Measurements from ENCODE around the gene UBE2E2. TPM values are rescaled to one million over a fixed set of nuclear protein-coding genes. Genes with fewer than 3 reads are reported as not detected.

The UBE2E2 gene
- total RNA-seq, 1 donor from 2014 or later, result 89.8 TPM

GRCh38 chr3:23254835-23255234 is 51.7 kb downstream of the UBE2E2 start:
- H3K27ac Mint-ChIP-seq, result no peak overlapping the region
- peaks cover 79% of the 10 kb centered on the region for H3K79me2 ChIP-seq (ENCODE audit: low read depth)

GRCh38 chr3:23256741-23257435 is 53.8 kb downstream of the UBE2E2 start:
- DNase-seq (ENCODE audit: low spot score), result no peak
- H3K27ac ChIP-seq, result no peak overlapping the region
- TF ChIP-seq EZH2phosphoT487 (IDR thresholded peaks at IDR 0.05) (no peak), EZH2 (IDR thresholded peaks at IDR 0.05) (no peak)
- TF ChIP-seq, protein P1, sequence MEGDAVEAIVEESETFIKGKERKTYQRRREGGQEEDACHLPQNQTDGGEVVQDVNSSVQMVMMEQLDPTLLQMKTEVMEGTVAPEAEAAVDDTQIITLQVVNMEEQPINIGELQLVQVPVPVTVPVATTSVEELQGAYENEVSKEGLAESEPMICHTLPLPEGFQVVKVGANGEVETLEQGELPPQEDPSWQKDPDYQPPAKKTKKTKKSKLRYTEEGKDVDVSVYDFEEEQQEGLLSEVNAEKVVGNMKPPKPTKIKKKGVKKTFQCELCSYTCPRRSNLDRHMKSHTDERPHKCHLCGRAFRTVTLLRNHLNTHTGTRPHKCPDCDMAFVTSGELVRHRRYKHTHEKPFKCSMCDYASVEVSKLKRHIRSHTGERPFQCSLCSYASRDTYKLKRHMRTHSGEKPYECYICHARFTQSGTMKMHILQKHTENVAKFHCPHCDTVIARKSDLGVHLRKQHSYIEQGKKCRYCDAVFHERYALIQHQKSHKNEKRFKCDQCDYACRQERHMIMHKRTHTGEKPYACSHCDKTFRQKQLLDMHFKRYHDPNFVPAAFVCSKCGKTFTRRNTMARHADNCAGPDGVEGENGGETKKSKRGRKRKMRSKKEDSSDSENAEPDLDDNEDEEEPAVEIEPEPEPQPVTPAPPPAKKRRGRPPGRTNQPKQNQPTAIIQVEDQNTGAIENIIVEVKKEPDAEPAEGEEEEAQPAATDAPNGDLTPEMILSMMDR (IDR thresholded peaks at IDR 0.05), result no peak
- Mint-ChIP-seq H3K9me3 (peaks cover 5% of the 10 kb centered on the region), H3K27me3 (ENCODE audit: insufficient read depth, low read depth) (no peaks in the 10 kb centered on the region), H3K36me3 (peaks cover 5% of the 10 kb centered on the region), H3K4me1 (no peaks in the 10 kb centered on the region), H3K4me3 (no peak overlapping the region), H3K27ac (no peak overlapping the region)
- H3K9me3 ChIP-seq (ENCODE audit: low read depth), result no peaks in the 10 kb centered on the region
- H4K20me1 ChIP-seq (ENCODE audit: low read depth), result peaks cover 20% of the 10 kb centered on the region
- H3K4me2 ChIP-seq, result no peak overlapping the region
- no peaks in the 10 kb centered on the region for H3K36me3 ChIP-seq
- no peaks in the 10 kb centered on the region for H3K27me3 ChIP-seq
- H3K9ac ChIP-seq, result no peak overlapping the region
- no peaks in the 10 kb centered on the region for H3F3A ChIP-seq (ENCODE audit: low read depth)
- peaks cover 70% of the 10 kb centered on the region for H3K79me2 ChIP-seq (ENCODE audit: low read depth)
- H2AFZ ChIP-seq (replicated peaks), result no peak overlapping the region
- H3K4me1 ChIP-seq, result peaks cover 7% of the 10 kb centered on the region
- H3K4me3 ChIP-seq, result no peak overlapping the region

More at GRCh38 chr3:23254835-23255234, 51.7 kb downstream of the UBE2E2 start:
- Histone ChIP-seq H3K27me3 (no peaks in the 10 kb centered on the region), H3K4me1 (peaks cover 7% of the 10 kb centered on the region), H3K4me2 (no peak overlapping the region), H3K27ac (no peak overlapping the region), H3K9me3 (ENCODE audit: low read depth) (no peaks in the 10 kb centered on the region), H3K36me3 (no peaks in the 10 kb centered on the region), H3F3A (ENCODE audit: low read depth) (no peaks in the 10 kb centered on the region), H3K4me3 (no peak overlapping the region), H3K9ac (no peak overlapping the region), H4K20me1 (ENCODE audit: low read depth) (peaks cover 28% of the 10 kb centered on the region), H2AFZ (replicated peaks) (no peak overlapping the region)
- TF ChIP-seq, protein P1 (IDR thresholded peaks at IDR 0.05), result no peak
- no peak for TF ChIP-seq EZH2phosphoT487 (IDR thresholded peaks at IDR 0.05)
- TF ChIP-seq EZH2 (IDR thresholded peaks at IDR 0.05), result no peak
- peaks cover 5% of the 10 kb centered on the region for H3K36me3 Mint-ChIP-seq
- H3K9me3 Mint-ChIP-seq, result peaks cover 5% of the 10 kb centered on the region
- H3K4me1 Mint-ChIP-seq, result no peaks in the 10 kb centered on the region
- no peak overlapping the region for H3K4me3 Mint-ChIP-seq
- no peak for DNase-seq (ENCODE audit: low spot score)
- no peaks in the 10 kb centered on the region for H3K27me3 Mint-ChIP-seq (ENCODE audit: insufficient read depth, low read depth)

DNA sequence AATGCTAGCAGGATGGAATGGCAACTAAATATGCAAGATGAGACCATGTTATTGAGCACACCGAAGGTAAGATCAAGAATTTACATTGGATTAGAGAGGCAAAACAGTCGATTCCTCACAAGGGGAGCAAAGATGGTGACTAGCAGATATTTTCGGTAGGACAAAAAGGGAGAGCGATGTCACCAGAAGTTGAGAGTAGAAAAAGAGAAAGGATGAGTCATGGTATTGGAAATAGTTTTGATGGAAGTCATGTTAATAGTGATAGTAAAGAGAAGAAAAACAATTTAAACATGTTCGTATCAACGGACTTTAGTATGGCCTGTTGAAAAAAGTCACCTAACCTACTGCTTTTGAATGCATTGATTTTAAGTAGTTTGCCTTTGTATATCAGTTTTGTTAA is 55.0 kb downstream of the UBE2E2 start:
- Histone ChIP-seq H4K20me1 (ENCODE audit: low read depth) (peaks cover 18% of the 10 kb centered on the region), H3K79me2 (ENCODE audit: low read depth) (peaks cover 58% of the 10 kb centered on the region), H3K9ac (no peak overlapping the region), H3K36me3 (no peaks in the 10 kb centered on the region), H3K4me1 (peaks cover 7% of the 10 kb centered on the region), H3F3A (ENCODE audit: low read depth) (no peaks in the 10 kb centered on the region), H3K27ac (no peak overlapping the region), H3K27me3 (no peaks in the 10 kb centered on the region), H2AFZ (replicated peaks) (no peak overlapping the region), H3K9me3 (ENCODE audit: low read depth) (no peaks in the 10 kb centered on the region), H3K4me2 (no peak overlapping the region), H3K4me3 (no peak overlapping the region)
- Mint-ChIP-seq H3K36me3 (peaks cover 5% of the 10 kb centered on the region), H3K4me3 (no peak overlapping the region), H3K27me3 (ENCODE audit: insufficient read depth, low read depth) (no peaks in the 10 kb centered on the region), H3K9me3 (peaks cover 5% of the 10 kb centered on the region), H3K27ac (no peak overlapping the region), H3K4me1 (no peaks in the 10 kb centered on the region)
- TF ChIP-seq EZH2phosphoT487 (IDR thresholded peaks at IDR 0.05) (no peak), EZH2 (IDR thresholded peaks at IDR 0.05) (no peak)
- TF ChIP-seq, protein P1 (IDR thresholded peaks at IDR 0.05), result no peak
- DNase-seq (ENCODE audit: low spot score), result no peak
